ENCODE measurements around the gene QRSL1.

QRSL1 gene

DNA sequence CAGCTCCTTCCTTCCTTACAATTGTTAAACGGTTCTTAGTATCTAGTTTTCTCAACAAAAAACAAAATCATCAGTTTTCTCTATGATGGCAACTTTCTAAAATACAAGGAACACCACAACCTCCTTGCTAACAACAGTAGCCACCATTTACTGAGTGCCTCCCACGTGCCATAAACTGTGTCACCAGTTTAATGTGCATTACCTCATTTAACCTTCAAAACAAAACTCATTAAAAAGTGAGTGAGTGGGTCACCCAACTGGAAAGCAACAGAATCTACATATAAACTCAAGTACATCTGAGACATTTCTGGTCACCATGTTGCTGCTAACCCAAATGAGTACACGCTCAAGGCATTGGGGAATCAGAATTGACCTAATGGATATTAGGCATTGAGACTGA is 11.1 kb upstream of the QRSL1 start:
- H3K4me3 ChIP-seq (IDR thresholded peaks at IDR 0.05; ENCODE audit: insufficient read depth, low read depth, low read length) = no peak overlapping the region
- no peak overlapping the region for H3K27ac ChIP-seq
- H3K79me2 ChIP-seq (ENCODE audit: insufficient read depth, low read depth) = no peaks in the 10 kb centered on the region
- TF ChIP-seq, protein P1, sequence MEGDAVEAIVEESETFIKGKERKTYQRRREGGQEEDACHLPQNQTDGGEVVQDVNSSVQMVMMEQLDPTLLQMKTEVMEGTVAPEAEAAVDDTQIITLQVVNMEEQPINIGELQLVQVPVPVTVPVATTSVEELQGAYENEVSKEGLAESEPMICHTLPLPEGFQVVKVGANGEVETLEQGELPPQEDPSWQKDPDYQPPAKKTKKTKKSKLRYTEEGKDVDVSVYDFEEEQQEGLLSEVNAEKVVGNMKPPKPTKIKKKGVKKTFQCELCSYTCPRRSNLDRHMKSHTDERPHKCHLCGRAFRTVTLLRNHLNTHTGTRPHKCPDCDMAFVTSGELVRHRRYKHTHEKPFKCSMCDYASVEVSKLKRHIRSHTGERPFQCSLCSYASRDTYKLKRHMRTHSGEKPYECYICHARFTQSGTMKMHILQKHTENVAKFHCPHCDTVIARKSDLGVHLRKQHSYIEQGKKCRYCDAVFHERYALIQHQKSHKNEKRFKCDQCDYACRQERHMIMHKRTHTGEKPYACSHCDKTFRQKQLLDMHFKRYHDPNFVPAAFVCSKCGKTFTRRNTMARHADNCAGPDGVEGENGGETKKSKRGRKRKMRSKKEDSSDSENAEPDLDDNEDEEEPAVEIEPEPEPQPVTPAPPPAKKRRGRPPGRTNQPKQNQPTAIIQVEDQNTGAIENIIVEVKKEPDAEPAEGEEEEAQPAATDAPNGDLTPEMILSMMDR (conservative IDR thresholded peaks at IDR 0.05; ENCODE audit: low read depth, low read length) = no peak
- no peaks in the 10 kb centered on the region for H3K27me3 ChIP-seq (ENCODE audit: insufficient read depth, low read depth)
- H3K4me1 ChIP-seq (ENCODE audit: low read depth, poor library complexity, severe bottlenecking) = no peaks in the 10 kb centered on the region
- H2AFZ ChIP-seq (ENCODE audit: low read depth) = no peak overlapping the region
- no peak overlapping the region for H3K9ac ChIP-seq
- no peaks in the 10 kb centered on the region for H3K36me3 ChIP-seq (ENCODE audit: insufficient read depth)
- H3K4me2 ChIP-seq = no peak overlapping the region
- H4K20me1 ChIP-seq (ENCODE audit: insufficient read depth) = no peaks in the 10 kb centered on the region

DNA sequence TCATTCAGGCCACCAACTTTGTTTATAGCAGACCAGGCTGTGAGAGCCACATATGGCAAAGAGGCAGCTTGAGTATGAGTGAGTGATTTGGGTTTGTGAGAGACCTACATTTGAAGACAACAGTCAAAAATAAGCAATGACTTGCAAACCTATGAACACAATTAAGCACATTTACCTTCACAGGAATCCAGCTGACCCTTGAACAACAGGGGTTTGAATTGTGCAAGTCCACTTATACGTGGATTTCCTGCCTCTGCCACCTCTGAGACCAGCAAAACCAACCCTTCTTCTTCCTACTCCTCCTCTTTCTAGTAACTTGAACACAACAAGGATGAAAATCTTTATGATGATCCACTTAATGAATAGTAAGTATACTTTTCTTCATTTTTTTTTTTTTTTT is 10.2 kb upstream of the QRSL1 start:
- no peaks in the 10 kb centered on the region for H3K36me3 ChIP-seq (ENCODE audit: insufficient read depth)
- no peak overlapping the region for H3K27ac ChIP-seq
- no peak overlapping the region for H3K4me3 ChIP-seq (IDR thresholded peaks at IDR 0.05; ENCODE audit: insufficient read depth, low read depth, low read length)
- H3K4me2 ChIP-seq = no peak overlapping the region
- no peaks in the 10 kb centered on the region for H3K79me2 ChIP-seq (ENCODE audit: insufficient read depth, low read depth)
- TF ChIP-seq, protein P1 (conservative IDR thresholded peaks at IDR 0.05; ENCODE audit: low read depth, low read length) = no peak
- no peaks in the 10 kb centered on the region for H3K4me1 ChIP-seq (ENCODE audit: low read depth, poor library complexity, severe bottlenecking)
- no peak overlapping the region for H3K9ac ChIP-seq
- H2AFZ ChIP-seq (ENCODE audit: low read depth) = no peak overlapping the region
- H3K27me3 ChIP-seq (ENCODE audit: insufficient read depth, low read depth) = no peaks in the 10 kb centered on the region
- no peaks in the 10 kb centered on the region for H4K20me1 ChIP-seq (ENCODE audit: insufficient read depth)

DNA sequence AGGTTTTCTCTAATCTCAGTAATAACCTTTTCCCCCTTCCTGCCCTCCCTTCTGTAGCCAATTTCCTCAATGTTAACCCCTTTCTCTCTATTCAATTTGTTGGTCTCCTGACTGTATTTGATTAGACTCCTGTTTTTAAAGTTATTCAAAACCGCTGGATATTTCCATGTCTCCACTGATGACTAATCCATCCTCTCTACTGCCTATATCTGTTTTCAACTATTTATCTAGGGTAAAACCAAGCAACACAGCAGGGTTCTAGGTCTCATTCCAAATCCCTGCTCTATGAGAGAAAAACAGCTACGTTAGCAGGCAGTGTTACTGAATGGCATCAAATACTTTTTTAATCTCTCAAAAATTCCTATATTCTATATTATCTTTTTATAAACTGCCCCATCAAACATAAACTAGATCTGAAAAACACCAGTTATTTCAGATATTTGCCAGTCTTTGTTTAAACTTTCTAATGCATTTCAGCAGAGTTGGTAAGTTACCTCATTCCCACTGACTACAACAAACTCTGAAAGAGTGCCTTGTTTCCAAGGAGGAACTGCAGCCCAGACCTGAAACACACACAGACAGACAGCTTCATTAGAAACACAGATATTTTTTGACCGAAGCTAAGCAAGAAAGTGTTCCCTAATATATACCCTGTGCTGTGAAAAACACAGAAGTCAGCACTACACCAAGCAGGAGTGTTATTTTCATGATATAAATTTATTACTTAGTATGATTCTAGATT is 8.3 kb upstream of the QRSL1 start:
- H3K4me2 ChIP-seq = no peak overlapping the region
- H3K27me3 ChIP-seq (ENCODE audit: insufficient read depth, low read depth) = no peaks in the 10 kb centered on the region
- no peaks in the 10 kb centered on the region for H3K4me1 ChIP-seq (ENCODE audit: low read depth, poor library complexity, severe bottlenecking)
- H3K27ac ChIP-seq = no peak overlapping the region
- TF ChIP-seq, protein P1 (conservative IDR thresholded peaks at IDR 0.05; ENCODE audit: low read depth, low read length) = no peak
- no peak overlapping the region for H3K4me3 ChIP-seq (IDR thresholded peaks at IDR 0.05; ENCODE audit: insufficient read depth, low read depth, low read length)
- H3K36me3 ChIP-seq (ENCODE audit: insufficient read depth) = no peaks in the 10 kb centered on the region
- no peak overlapping the region for H3K9ac ChIP-seq
- no peaks in the 10 kb centered on the region for H4K20me1 ChIP-seq (ENCODE audit: insufficient read depth)
- no peaks in the 10 kb centered on the region for H3K79me2 ChIP-seq (ENCODE audit: insufficient read depth, low read depth)
- H2AFZ ChIP-seq (ENCODE audit: low read depth) = no peak overlapping the region

DNA sequence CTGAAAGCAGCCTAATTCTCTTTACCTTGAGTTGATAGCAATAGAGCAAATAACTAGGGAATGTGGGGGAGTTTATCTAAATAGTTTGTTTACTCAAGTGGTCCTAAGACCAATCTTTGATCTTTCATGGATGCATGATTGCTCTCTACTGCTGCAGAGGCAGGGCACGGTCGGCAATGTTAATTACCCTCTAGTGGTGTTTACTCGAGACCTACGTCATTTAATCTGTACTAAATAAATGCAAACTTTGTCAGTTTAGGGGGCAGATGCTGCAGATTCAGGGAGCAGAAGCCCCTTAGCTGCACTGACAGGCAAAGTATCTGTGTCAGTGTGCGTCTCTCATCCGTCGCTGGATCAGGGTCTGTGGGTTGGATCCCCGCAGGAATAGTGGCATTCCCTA is 7.0 kb upstream of the QRSL1 start:
- H3K4me1 ChIP-seq (ENCODE audit: low read depth, poor library complexity, severe bottlenecking) = peaks cover 4% of the 10 kb centered on the region
- no peak overlapping the region for H2AFZ ChIP-seq (ENCODE audit: low read depth)
- H3K27ac ChIP-seq = no peak overlapping the region
- no peak overlapping the region for H3K4me2 ChIP-seq
- H3K9ac ChIP-seq = no peak overlapping the region
- H3K79me2 ChIP-seq (ENCODE audit: insufficient read depth, low read depth) = no peaks in the 10 kb centered on the region
- H3K36me3 ChIP-seq (ENCODE audit: insufficient read depth) = no peaks in the 10 kb centered on the region
- H4K20me1 ChIP-seq (ENCODE audit: insufficient read depth) = no peaks in the 10 kb centered on the region
- no peaks in the 10 kb centered on the region for H3K27me3 ChIP-seq (ENCODE audit: insufficient read depth, low read depth)
- TF ChIP-seq, protein P1 (conservative IDR thresholded peaks at IDR 0.05; ENCODE audit: low read depth, low read length) = no peak
- no peak overlapping the region for H3K4me3 ChIP-seq (IDR thresholded peaks at IDR 0.05; ENCODE audit: insufficient read depth, low read depth, low read length)
